Cardiac septum (tissue), 1 donor: Measurements from ENCODE around the gene PCDHB6. TPM values are rescaled to one million over a fixed set of nuclear protein-coding genes. Genes with fewer than 3 reads are reported as not detected.
"Not testable (repeated sequence)": the region's sequence is repeated elsewhere in the genome, so short reads cannot be mapped to it uniquely, and the experiment has no call there.

ENCODE experiments used
- DNase-seq: peaks from one replicate; pipeline ENCODE4 v3.0.0-alpha.2; 2020; ENCODE audit warnings: low spot score
- intact Hi-C: fragments of 100-400 bp; cut with DNase I; formaldehyde crosslinking; loops from one replicate; pipeline ENCODE4 v1.14.0; 2022
- long read RNA-seq: library from polyadenylated mRNA; unstranded; transcript quantifications from one replicate; pipeline ENCODE4 v2.0.0, GENCODE V29; 2021
- total RNA-seq: library from RNA; stranded (reverse); fragmentation: NEBNext Ultra II Directional; extraction: Animal tissue kit (Norgen Biotek cat#: 25700); gene quantifications from one replicate; pipeline ENCODE4 v1.2.1, GENCODE V29; 2021
- donor health status: DM: no; HTN: no; CAD: no.

The PCDHB6 gene
- 0.57 TPM for total RNA-seq
- long read RNA-seq, result 0 reads

- no peak for DNase-seq
- intact Hi-C loops, result no loop called here
Measured at GRCh38 chr5:141149812-141150211, at the start of gene PCDHB6. Gene PCDHB6 (plus strand): TSS chr5:141150057. CDS start chr5:141150258, 201 bp downstream.

- no peak for DNase-seq
Measured at GRCh38 chr5:141100243-141100805, 49.5 kb upstream of the PCDHB6 start, which contains the start of gene PCDHB3. Gene PCDHB3 (plus strand): TSS chr5:141100473. CDS start chr5:141100650, 177 bp downstream.

GRCh38 chr5:141101059-141101458 is 48.8 kb upstream of the PCDHB6 start:
- DNase-seq, result no peak
- intact Hi-C loops, result no loop called here

More at GRCh38 chr5:141100243-141100805, 49.5 kb upstream of the PCDHB6 start, which contains the start of gene PCDHB3:
- intact Hi-C loops, result no loop called here

- intact Hi-C loops, DNase-seq: not testable (repeated sequence)
Measured at GRCh38 chr5:141102070-141102469, 47.8 kb upstream of the PCDHB6 start.

- intact Hi-C loops, DNase-seq: not testable (repeated sequence)
Measured at GRCh38 chr5:141102471-141102870, 47.4 kb upstream of the PCDHB6 start.

- no peak for DNase-seq
- intact Hi-C loops, result no loop called here
Measured at GRCh38 chr5:141105350-141105749, 44.5 kb upstream of the PCDHB6 start.

- DNase-seq, result no peak
- intact Hi-C loops, result no loop called here
Measured at GRCh38 chr5:141119250-141119649, 30.6 kb upstream of the PCDHB6 start.

GRCh38 chr5:141121563-141121962 is 28.3 kb upstream of the PCDHB6 start, which contains the start of gene PCDHB4:
Gene PCDHB4 (plus strand): TSS chr5:141121818. CDS start chr5:141121999, 181 bp downstream.
- DNase-seq, result no peak
- intact Hi-C loops, result no loop called here

- no peak for DNase-seq
- intact Hi-C loops, result no loop called here
Measured at GRCh38 chr5:141121985-141122384, 27.9 kb upstream of the PCDHB6 start.

- DNase-seq, intact Hi-C loops: not testable (repeated sequence)
Measured at GRCh38 chr5:141123396-141124135, 26.3 kb upstream of the PCDHB6 start.

GRCh38 chr5:141127305-141127704 is 22.6 kb upstream of the PCDHB6 start:
- intact Hi-C loops, result no loop called here
- no peak for DNase-seq

- intact Hi-C loops, result no loop called here
- no peak for DNase-seq
Measured at GRCh38 chr5:141135030-141135717, 14.7 kb upstream of the PCDHB6 start, which contains the start of gene PCDHB5. Gene PCDHB5 (plus strand): TSS chr5:141135206. CDS start chr5:141135435, 229 bp downstream.

- intact Hi-C loops, result no loop called here
- no peak for DNase-seq
Measured at GRCh38 chr5:141135718-141136266, 14.1 kb upstream of the PCDHB6 start.

- intact Hi-C loops, DNase-seq: not testable (repeated sequence)
Measured at GRCh38 chr5:141137346-141137745, 12.5 kb upstream of the PCDHB6 start.

- DNase-seq, result no peak
- intact Hi-C loops, result no loop called here
Measured at GRCh38 chr5:141150224-141150992, 551 bp downstream of the PCDHB6 start.

GRCh38 chr5:141150993-141151325 is 1.1 kb downstream of the PCDHB6 start:
- intact Hi-C loops, result no loop called here
- DNase-seq, result no peak

GRCh38 chr5:141151632-141152031 is 1.8 kb downstream of the PCDHB6 start:
- DNase-seq, intact Hi-C loops: not testable (repeated sequence)

- intact Hi-C loops, DNase-seq: not testable (repeated sequence)
Measured at GRCh38 chr5:141152096-141152495, 2.2 kb downstream of the PCDHB6 start.
